Astrocyte of the cerebellum (primary cell): Measurements from ENCODE around the gene PHC1.

Source experiments
- DNase-seq: peaks from one replicate; pipeline ENCODE4 v3.0.0-alpha.2; 2011; ENCODE audit warnings: low read depth
- H3K4me3 ChIP-seq: 2 replicates; pipeline ENCODE4 v1.5.1; 2011; ENCODE audit warnings: mild to moderate bottlenecking, low read depth, low read length, moderate library complexity
- in situ Hi-C: cut with HindIII; loops from 2 replicates; pipeline ENCODE4 v1.10.0; 2017; ENCODE audit warnings: low sequenced_read_pairs
- TF ChIP-seq, protein P1 (sequence below): IDR thresholded peaks from 2 replicates; pipeline ENCODE4 v1.5.1; 2012; ENCODE audit warnings: low read length, low read depth, moderate library complexity, mild to moderate bottlenecking; ENCODE audit errors: missing control alignments

Gene PHC1

DNA sequence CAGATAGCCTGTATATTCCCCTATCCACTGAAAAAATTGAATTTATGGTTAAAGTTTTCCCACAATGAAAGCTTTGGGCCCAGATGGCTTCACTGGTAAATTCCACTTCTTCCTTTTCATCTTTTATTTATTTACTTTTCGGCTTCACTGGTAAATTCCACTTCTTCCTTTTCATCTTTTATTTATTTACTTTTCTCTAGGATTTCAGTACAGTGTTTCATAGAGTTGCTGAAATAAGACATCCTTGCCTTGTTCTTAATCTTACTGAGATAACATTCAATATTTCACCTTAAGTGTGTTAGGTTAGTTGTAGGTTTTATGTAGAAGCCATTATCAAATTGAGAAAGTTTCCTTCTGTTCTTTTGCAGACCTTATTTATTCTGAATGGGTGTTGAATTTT, 56.1 kb downstream of the PHC1 start:
- in situ Hi-C loops = no loop called here
- DNase-seq = no peak
- no peak overlapping the region for H3K4me3 ChIP-seq
- TF ChIP-seq, protein P1, sequence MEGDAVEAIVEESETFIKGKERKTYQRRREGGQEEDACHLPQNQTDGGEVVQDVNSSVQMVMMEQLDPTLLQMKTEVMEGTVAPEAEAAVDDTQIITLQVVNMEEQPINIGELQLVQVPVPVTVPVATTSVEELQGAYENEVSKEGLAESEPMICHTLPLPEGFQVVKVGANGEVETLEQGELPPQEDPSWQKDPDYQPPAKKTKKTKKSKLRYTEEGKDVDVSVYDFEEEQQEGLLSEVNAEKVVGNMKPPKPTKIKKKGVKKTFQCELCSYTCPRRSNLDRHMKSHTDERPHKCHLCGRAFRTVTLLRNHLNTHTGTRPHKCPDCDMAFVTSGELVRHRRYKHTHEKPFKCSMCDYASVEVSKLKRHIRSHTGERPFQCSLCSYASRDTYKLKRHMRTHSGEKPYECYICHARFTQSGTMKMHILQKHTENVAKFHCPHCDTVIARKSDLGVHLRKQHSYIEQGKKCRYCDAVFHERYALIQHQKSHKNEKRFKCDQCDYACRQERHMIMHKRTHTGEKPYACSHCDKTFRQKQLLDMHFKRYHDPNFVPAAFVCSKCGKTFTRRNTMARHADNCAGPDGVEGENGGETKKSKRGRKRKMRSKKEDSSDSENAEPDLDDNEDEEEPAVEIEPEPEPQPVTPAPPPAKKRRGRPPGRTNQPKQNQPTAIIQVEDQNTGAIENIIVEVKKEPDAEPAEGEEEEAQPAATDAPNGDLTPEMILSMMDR = no peak

GRCh38 chr12:8980137-8980536, 65.8 kb downstream of the PHC1 start:
- no peak overlapping the region for H3K4me3 ChIP-seq
- no peak for DNase-seq
- in situ Hi-C loops = no loop called here
- TF ChIP-seq, protein P1 = no peak

DNA sequence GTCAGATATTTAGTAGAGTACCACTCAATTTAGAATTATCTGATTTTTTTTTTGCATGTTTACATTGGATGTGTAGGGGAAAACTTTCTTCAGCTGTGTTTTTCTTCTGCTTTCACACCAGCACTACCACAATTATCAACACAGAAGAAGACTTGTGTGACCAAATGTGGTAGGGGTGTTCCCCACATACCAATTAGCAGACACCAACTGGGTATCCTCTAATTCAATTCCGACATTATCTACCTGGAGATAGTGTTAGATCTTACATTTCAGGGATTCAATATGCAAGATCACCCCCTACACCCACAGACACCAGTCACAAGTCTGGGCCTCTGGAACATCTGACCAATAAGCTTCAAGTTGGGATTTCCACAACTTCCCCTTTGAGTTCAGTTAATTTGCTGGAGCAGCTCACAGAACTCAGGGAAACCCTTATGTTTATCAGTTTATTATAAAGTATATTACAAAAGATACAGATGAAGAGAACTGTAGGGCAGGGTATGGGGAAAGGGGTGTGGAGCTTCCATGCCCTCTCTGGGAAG, 71.0 kb downstream of the PHC1 start:
- TF ChIP-seq, protein P1 = no peak
- DNase-seq = no peak
- in situ Hi-C loops = no loop called here
- no peak overlapping the region for H3K4me3 ChIP-seq

DNA sequence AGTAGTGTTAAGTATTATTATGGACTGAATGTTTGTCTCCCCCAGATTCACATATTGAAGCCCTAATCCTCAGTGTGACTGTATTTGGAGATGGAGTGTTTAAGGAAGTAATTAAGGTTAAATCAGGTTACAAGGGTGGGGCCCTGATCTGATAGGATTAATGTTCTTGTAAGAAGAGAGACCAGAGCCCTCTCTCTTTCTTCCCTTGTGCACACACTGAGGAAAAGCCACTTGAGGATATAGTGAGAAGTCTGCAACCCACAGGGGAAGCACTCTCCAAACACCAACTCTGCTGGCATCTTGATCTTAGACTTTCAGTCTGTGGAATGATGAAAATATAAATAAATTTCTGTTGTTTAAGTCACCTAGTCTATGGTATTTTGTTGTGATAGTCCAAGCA, 72.9 kb downstream of the PHC1 start:
- DNase-seq = no peak
- TF ChIP-seq, protein P1 = no peak
- H3K4me3 ChIP-seq = no peak overlapping the region

GRCh38 chr12:8987685-8988084, 73.4 kb downstream of the PHC1 start:
- in situ Hi-C loops = no loop called here
- DNase-seq = no peak
- TF ChIP-seq, protein P1 = no peak
- H3K4me3 ChIP-seq = no peak overlapping the region

More for the DNA sequence above, 72.9 kb downstream of the PHC1 start:
- in situ Hi-C loops = no loop called here

GRCh38 chr12:8989413-8989812, 75.1 kb downstream of the PHC1 start, which contains the start of gene KLRG1:
KLRG1 (plus strand) TSS chr12:8989546; CDS start chr12:8989636, 90 bp downstream.
- DNase-seq = no peak
- in situ Hi-C loops = no loop called here
- TF ChIP-seq, protein P1 = no peak
- H3K4me3 ChIP-seq = no peak within 1 kb of the TSS
